GM20000 (cell line): ENCODE results near the gene CACFD1.

Experiments
- DNase-seq: peaks from one replicate; pipeline ENCODE4 v3.0.0; 2012; ENCODE audit warnings: low spot score
- TF ChIP-seq, protein P1 (sequence below): IDR thresholded peaks from 2 replicates; pipeline ENCODE4 v1.5.1; 2012; ENCODE audit warnings: mild to moderate bottlenecking, control low read depth; ENCODE audit errors: extremely low read depth, missing control alignments

Gene CACFD1

DNA sequence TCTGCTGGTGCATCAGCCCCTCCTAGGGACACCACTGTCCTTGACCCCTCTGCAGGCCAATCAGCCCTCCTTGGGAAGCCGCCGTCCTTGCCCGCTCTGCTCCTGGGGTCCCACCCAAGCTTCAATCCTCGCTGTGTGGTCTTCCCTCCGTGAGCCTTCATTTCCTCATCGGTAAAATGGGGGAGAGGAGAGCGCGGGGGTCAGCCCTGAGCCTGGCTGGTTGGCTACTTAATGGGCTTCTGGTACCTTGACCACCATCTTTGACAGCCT, 31.8 kb downstream of the CACFD1 start:
- DNase-seq: no peak
- TF ChIP-seq, protein P1, sequence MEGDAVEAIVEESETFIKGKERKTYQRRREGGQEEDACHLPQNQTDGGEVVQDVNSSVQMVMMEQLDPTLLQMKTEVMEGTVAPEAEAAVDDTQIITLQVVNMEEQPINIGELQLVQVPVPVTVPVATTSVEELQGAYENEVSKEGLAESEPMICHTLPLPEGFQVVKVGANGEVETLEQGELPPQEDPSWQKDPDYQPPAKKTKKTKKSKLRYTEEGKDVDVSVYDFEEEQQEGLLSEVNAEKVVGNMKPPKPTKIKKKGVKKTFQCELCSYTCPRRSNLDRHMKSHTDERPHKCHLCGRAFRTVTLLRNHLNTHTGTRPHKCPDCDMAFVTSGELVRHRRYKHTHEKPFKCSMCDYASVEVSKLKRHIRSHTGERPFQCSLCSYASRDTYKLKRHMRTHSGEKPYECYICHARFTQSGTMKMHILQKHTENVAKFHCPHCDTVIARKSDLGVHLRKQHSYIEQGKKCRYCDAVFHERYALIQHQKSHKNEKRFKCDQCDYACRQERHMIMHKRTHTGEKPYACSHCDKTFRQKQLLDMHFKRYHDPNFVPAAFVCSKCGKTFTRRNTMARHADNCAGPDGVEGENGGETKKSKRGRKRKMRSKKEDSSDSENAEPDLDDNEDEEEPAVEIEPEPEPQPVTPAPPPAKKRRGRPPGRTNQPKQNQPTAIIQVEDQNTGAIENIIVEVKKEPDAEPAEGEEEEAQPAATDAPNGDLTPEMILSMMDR: no peak

DNA sequence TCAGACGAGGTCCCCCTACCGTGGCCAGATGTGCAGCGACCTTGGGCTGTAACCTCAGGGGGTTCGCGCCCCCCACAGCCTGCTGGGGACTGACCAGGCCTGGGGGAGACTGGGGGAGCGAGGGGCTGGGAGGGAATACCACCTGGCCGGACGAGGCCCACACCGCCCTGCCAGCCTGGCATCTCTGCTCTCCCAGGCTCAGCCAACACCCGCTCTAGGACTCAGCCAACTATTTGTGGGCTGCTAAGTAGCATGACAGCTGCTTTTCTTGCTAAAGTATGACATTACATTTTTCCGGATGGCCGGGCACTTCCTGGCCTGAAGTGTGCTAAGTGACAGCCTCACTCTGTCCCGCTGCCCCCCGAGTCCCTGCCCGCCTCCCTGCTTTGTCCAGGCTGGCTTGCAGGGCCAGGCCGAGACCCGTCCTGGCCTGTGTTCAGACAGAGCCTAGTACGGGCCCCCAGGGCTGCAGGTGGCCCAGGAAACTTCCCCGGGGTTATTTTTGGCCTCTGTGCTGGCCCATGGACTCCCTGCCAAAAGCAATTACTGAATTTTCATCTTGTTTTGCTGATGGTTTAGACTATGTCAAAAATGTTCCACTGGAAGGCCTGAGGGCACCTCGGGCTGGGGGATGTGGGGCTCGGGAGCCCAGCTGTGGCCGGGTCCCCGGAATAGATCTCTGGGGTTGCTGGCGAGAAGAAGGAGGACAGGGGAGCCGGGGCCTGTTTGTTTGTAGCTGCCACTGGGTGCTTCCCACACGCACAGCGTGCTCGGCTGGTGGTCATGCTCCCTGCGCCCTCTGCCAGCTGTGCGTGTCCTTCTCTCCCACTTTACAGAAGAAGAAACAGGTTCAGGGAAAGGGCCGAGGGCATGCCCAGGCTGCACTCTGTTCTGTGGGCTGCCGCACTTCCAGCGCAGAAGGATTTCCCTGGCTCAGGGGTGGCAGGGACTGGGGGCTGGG, 32.6 kb downstream of the CACFD1 start:
- DNase-seq: no peak
- TF ChIP-seq, protein P1: no peak

DNA sequence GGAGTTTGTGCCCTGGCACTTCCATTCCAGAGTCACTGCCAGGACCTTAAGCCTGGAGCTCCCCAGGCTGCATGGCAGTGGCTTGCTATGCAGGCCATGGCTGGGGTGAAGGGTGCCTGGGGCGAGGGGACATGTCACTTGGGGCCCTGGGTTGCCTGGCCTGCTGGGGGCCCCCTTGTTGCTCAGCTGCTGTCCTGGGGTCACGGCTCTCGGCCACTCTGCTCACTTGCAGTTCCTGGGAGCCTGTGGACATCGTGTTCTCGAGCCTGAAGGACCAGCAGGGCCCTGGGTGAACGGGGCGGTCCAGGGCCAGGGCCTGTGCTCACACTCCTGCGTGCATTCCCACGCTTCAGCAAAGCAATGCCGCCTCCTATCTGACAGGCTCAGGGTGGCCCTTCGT, 33.6 kb downstream of the CACFD1 start:
- TF ChIP-seq, protein P1: no peak
- DNase-seq: no peak

DNA sequence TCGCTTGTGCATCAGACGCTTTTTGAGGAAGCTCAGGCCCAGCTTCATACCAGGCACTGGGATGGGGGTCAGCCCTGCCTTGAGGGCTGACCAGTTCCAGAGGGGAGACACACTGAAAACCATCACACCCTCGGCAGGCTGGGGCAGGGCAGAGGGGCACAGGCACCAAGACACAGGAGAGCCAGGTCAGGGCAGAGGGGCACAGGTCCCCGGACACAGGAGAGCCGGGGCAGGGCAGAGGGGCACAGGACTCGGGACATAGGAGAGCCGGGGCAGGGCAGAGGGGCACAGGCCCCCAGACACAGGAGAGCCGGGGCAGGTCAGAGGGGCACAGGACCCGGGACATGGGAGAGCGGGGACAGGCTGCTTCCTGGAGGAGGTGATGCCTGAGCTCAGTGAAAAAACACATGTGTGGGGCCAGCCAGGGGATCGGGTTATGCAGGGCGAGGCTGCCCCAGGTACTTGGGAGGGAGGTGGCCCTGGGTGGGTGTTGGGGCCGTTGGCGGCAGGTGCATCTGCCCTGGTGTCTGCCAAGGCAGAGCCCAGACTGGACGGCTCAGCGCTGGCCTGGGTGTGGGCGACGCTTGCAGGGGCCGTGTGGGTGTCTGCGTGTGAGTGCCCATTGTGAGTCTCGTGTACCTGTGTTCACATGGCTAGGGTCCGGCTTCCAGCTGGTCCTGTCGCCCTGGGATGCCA, 34.2 kb downstream of the CACFD1 start:
- TF ChIP-seq, protein P1: no peak
- DNase-seq: no peak

DNA sequence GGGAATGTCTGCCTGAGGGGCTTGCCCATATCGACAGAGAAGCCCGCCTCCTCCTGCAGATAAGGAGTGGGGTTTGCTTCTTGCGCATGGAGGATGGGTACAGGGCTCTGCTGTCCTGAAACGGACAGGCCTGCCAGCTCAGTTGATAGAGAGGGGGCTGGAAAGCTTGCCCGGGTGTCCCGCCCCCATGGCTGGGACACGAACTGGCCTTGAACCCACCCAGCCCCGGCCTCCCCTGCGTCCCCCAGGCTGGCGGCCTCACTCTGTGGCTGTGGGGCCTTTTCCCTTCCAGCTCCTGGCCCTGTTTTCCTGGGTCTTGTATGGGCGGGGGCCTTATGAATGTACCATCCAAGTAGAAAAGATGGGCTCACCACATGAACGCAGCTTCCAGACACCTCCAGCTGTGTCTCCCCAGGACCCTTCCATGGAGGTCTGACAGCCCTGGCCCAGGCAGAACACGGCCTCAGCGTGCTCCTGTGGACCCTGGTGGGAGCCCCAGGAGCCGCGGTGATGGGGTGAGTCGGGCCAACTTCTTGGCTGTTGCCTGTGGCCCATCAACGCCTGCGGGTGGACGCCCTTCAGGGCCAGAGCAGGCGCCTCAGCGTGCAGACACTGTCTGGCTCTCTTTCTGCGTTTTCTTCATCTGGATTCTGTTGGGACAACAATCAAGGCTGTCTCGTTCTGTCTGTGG, 35.0 kb downstream of the CACFD1 start:
- TF ChIP-seq, protein P1: no peak
- no peak for DNase-seq

DNA sequence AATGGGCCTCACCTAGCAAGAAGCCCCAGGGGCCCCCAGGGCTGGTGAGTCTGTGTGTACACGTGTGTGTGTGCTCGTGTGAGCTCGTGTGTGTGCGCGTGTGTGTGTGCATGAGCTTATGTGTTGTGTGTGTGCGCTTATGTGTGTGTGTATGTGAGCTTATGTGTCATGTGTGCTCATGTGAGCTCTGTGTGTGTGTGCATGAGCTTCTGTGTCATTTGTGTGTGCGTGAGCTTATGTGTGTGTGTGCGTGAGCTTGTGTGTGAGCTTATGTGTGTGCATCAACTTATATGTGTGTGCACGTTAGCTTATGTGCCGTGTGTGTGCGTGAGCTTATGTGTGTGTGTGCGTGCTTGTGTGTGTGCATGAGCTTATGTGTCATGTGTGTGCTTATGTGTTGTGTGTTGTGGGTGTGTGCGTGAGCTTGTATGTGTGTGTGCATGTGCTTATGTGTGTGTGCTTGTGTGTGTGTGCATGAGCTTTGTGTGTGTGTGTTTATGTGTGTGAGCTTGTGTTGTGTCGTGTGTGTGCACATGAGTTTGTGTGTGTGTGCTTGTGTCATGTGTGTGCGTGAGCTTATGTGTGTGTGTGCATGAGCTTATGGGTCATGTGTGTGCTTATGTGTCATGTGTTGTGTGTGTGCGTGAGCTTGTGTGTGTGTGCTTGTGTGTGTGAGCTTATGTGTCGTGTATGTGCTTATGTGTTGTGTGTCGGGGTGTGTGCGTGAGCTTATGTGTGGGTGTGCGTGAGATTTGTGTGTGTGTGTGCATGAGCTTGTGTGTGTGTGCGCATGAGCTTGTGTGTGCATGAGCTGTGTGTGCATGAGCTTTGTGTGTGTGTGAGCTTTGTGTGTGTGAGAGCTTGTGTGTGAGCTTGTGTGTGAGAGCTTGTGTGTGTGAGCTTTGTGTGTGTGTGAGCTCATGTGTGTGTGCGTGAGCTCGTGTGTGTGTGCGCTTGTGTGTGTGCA, 35.8 kb downstream of the CACFD1 start:
- no peak for DNase-seq
- TF ChIP-seq, protein P1: no peak
